T-helper 1 cell treated with Interleukin-12 subunit alpha and Interleukin-12 subunit beta and Interleukin-4 antibody, amounts not matched to agents 30 ng/mL and 1 ng/mL, for 36 hours (primary cell): Measurements from ENCODE around the gene DCHS1. TPM values are rescaled to one million over a fixed set of nuclear protein-coding genes. Genes with fewer than 3 reads are reported as not detected.

Source experiments
- intact Hi-C: fragments of 100-400 bp; cut with micrococcal nuclease; formaldehyde crosslinking; loops from one replicate; pipeline ENCODE4 v1.15.1; 2024
- total RNA-seq: library from RNA; stranded (reverse); gene quantifications from 2 replicates; pipeline ENCODE4 v1.2.3, GENCODE V29; 2022

DCHS1 gene
- total RNA-seq, 1 donor from 2014 or later = 0.37 TPM

- intact Hi-C loops = loop anchor here (1.0 kb wide), 1 partner anchor 9 kb away; no protein-coding TSS in a partner anchor
Measured at GRCh38 chr11:6673523-6674218, 18.1 kb upstream of the DCHS1 start.

- intact Hi-C loops = no loop called here
Measured at GRCh38 chr11:6671991-6672390, 16.4 kb upstream of the DCHS1 start.

- intact Hi-C loops = loop anchor here (1.0 kb wide), 1 partner anchor 12 kb away; no protein-coding TSS in a partner anchor
Measured at GRCh38 chr11:6670202-6670830, 14.7 kb upstream of the DCHS1 start.

GRCh38 chr11:6667733-6668374 lies 12.2 kb upstream of the DCHS1 start:
- intact Hi-C loops = loop anchor here (1.0 kb wide), 5 partner anchors 10 to 137 kb away; partner anchors contain the start of genes MRPL17 and TPP1

- intact Hi-C loops = loop anchor here (1.0 kb wide), 5 partner anchors 8 to 135 kb away; partner anchors contain the start of genes MRPL17 and TPP1
Measured at GRCh38 chr11:6666302-6667183, 10.9 kb upstream of the DCHS1 start.

- intact Hi-C loops = no loop called here
Measured at GRCh38 chr11:6664551-6664950, 8.9 kb upstream of the DCHS1 start.

- intact Hi-C loops = no loop called here
Measured at GRCh38 chr11:6663794-6664469, 8.3 kb upstream of the DCHS1 start.

GRCh38 chr11:6660712-6661111 lies 5.1 kb upstream of the DCHS1 start:
- intact Hi-C loops = no loop called here

- intact Hi-C loops = loop anchor here (1.0 kb wide), 1 partner anchor 9 kb away; no protein-coding TSS in a partner anchor
Measured at GRCh38 chr11:6658647-6659046, 3.0 kb upstream of the DCHS1 start.

- intact Hi-C loops = no loop called here
Measured at GRCh38 chr11:6657346-6657745, 1.7 kb upstream of the DCHS1 start.

- intact Hi-C loops = no loop called here
Measured at GRCh38 chr11:6656936-6657335, 1.3 kb upstream of the DCHS1 start.

GRCh38 chr11:6656584-6656915 lies 941 bp upstream of the DCHS1 start:
- intact Hi-C loops = no loop called here

GRCh38 chr11:6655020-6655789 lies 404 bp downstream of the DCHS1 start:
- intact Hi-C loops = no loop called here

GRCh38 chr11:6654281-6655019 lies 1.2 kb downstream of the DCHS1 start:
- intact Hi-C loops = no loop called here

GRCh38 chr11:6653656-6654055 lies 2.0 kb downstream of the DCHS1 start:
- intact Hi-C loops = no loop called here

GRCh38 chr11:6653097-6653496 lies 2.5 kb downstream of the DCHS1 start:
- intact Hi-C loops = no loop called here

- intact Hi-C loops = no loop called here
Measured at GRCh38 chr11:6652182-6652581, 3.4 kb downstream of the DCHS1 start.

GRCh38 chr11:6650980-6651379 lies 4.6 kb downstream of the DCHS1 start:
- intact Hi-C loops = no loop called here

- intact Hi-C loops = no loop called here
Measured at GRCh38 chr11:6650104-6650503, 5.5 kb downstream of the DCHS1 start.
